Parathyroid adenoma (tissue), 2 donors: ENCODE measurements around the gene ANTKMT.

Experiments used
- H2AFZ ChIP-seq: fragments of 300-600 bp; sonication (generic); one replicate; pipeline ENCODE4 v1.7.0; 2017; ENCODE audit warnings: antibody characterized with exemption, mild to moderate bottlenecking
- H3K27ac ChIP-seq: fragments of 300-600 bp; sonication (generic); one replicate; pipeline ENCODE4 v1.7.0; 2017
- H3K27me3 ChIP-seq: fragments of 300-600 bp; sonication (generic); one replicate; pipeline ENCODE4 v1.7.0; 2017; ENCODE audit warnings: low read length; ENCODE audit not compliant: control insufficient read depth, insufficient read depth
- H3K36me3 ChIP-seq: fragments of 300-600 bp; sonication (generic); one replicate; pipeline ENCODE4 v1.7.0; 2017; ENCODE audit warnings: low read length; ENCODE audit not compliant: control insufficient read depth, insufficient read depth
- H3K4me1 ChIP-seq: fragments of 300-600 bp; sonication (generic); one replicate; pipeline ENCODE4 v1.7.0; 2017; ENCODE audit warnings: control low read depth
- H3K4me2 ChIP-seq: fragments of 300-600 bp; sonication (generic); one replicate; pipeline ENCODE4 v1.7.0; 2017; ENCODE audit warnings: low read length
- H3K4me3 ChIP-seq: fragments of 300-600 bp; sonication (generic); one replicate; pipeline ENCODE4 v1.7.0; 2017; ENCODE audit warnings: low read depth, low read length
- H3K79me2 ChIP-seq: fragments of 300-600 bp; sonication (generic); one replicate; pipeline ENCODE4 v1.7.0; 2017; ENCODE audit warnings: control low read depth
- H3K9ac ChIP-seq: fragments of 300-600 bp; sonication (generic); one replicate; pipeline ENCODE4 v1.7.0; 2017; ENCODE audit warnings: mild to moderate bottlenecking
- H3K9me3 ChIP-seq: fragments of 300-600 bp; sonication (generic); one replicate; pipeline ENCODE4 v1.7.0; 2017; ENCODE audit warnings: low read length; ENCODE audit not compliant: control insufficient read depth
- CTCF ChIP-seq: fragments of 300-600 bp; sonication (generic); IDR thresholded peaks from one replicate; pipeline ENCODE4 v1.7.0; 2017; ENCODE audit warnings: antibody characterized with exemption, mild to moderate bottlenecking
- donor health status: primary hyperparathyroidism.

Gene ANTKMT

GRCh38 chr16:678858-679813 lies 41.8 kb upstream of the ANTKMT start:
- H3K27ac ChIP-seq: peak overlapping the region; percentile 79
- no peaks in the 10 kb centered on the region for H3K27me3 ChIP-seq
- H3K4me2 ChIP-seq: peak overlapping the region; percentile 84
- H2AFZ ChIP-seq: peak overlapping the region; percentile 72
- H3K36me3 ChIP-seq: no peaks in the 10 kb centered on the region
- peaks cover 6% of the 10 kb centered on the region for H3K4me1 ChIP-seq
- TF ChIP-seq CTCF: no peak
- no peak overlapping the region for H3K9ac ChIP-seq
- H3K4me3 ChIP-seq: peak overlapping the region; percentile 63
- peaks cover 6% of the 10 kb centered on the region for H3K79me2 ChIP-seq
- H3K9me3 ChIP-seq: no peaks in the 10 kb centered on the region

- Histone ChIP-seq H3K4me3 (peak within 1 kb of the TSS; percentile 77), H3K9me3 (no peaks in the 10 kb centered on the region), H3K4me1 (peaks cover 9% of the 10 kb centered on the region), H3K9ac (peak within 1 kb of the TSS; percentile 73), H3K27me3 (no peaks in the 10 kb centered on the region), H2AFZ (peak within 1 kb of the TSS; percentile 72), H3K27ac (peak within 1 kb of the TSS; percentile 79), H3K79me2 (peaks cover 8% of the 10 kb centered on the region), H3K4me2 (peak within 1 kb of the TSS; percentile 99), H3K36me3 (no peaks in the 10 kb centered on the region)
- no peak for TF ChIP-seq CTCF
These were observed 40.9 kb upstream of the ANTKMT start, which contains the start of gene STUB1 for GRCh38 chr16:679814-680624. STUB1 (plus strand) TSS chr16:680410; CDS start chr16:680526, 116 bp downstream.

- H3K4me1 ChIP-seq: peaks cover 9% of the 10 kb centered on the region
- H3K27me3 ChIP-seq: no peaks in the 10 kb centered on the region
These were observed 40.4 kb upstream of the ANTKMT start for GRCh38 chr16:680625-680945.

GRCh38 chr16:680967-681745 lies 39.8 kb upstream of the ANTKMT start:
- TF ChIP-seq CTCF: peak; percentile 21
- H3K36me3 ChIP-seq: no peaks in the 10 kb centered on the region
- H3K9ac ChIP-seq: peak overlapping the region; percentile 73
- no peak overlapping the region for H2AFZ ChIP-seq
- H3K9me3 ChIP-seq: no peaks in the 10 kb centered on the region
- H3K4me3 ChIP-seq: peak overlapping the region; percentile 77
- peak overlapping the region; percentile 79 for H3K4me2 ChIP-seq
- peak overlapping the region; percentile 79 for H3K27ac ChIP-seq
- no peaks in the 10 kb centered on the region for H3K27me3 ChIP-seq
- peaks cover 8% of the 10 kb centered on the region for H3K79me2 ChIP-seq
- peaks cover 9% of the 10 kb centered on the region for H3K4me1 ChIP-seq

More at GRCh38 chr16:680625-680945, 40.4 kb upstream of the ANTKMT start:
- peak overlapping the region; percentile 77 for H3K4me3 ChIP-seq
- peak overlapping the region; percentile 73 for H3K9ac ChIP-seq
- H3K79me2 ChIP-seq: peaks cover 8% of the 10 kb centered on the region
- no peaks in the 10 kb centered on the region for H3K9me3 ChIP-seq
- TF ChIP-seq CTCF: no peak
- H3K27ac ChIP-seq: peak overlapping the region; percentile 79
- peak overlapping the region; percentile 79 for H3K4me2 ChIP-seq
- no peak overlapping the region for H2AFZ ChIP-seq
- H3K36me3 ChIP-seq: no peaks in the 10 kb centered on the region
